Epithelial cell of alveolus of lung (primary cell): ENCODE data around the gene NPSR1. TPM values are rescaled to one million over a fixed set of nuclear protein-coding genes. Genes with fewer than 3 reads are reported as not detected.

Source experiments
- total RNA-seq: library from RNA; depleted of rRNA; stranded (reverse); fragments of >200 nt; gene quantifications from 2 replicates; pipeline ENCODE4 v1.2.1, GENCODE V29; 2015

The NPSR1 gene
- total RNA-seq, result not detected in 2 replicates

GRCh38 chr7:34657632-34658268 lies at the start of gene NPSR1:
NPSR1 (plus strand) TSS chr7:34658218; CDS start chr7:34658413, 195 bp downstream.

